Esophagus squamous epithelium (tissue), 4 donors: ENCODE results near the gene MCU.

Experiments
- CTCF ChIP-seq, 6 experiments: fragments of 450-650 bp in 4 of 6; fragments of 200-600 bp in 2 of 6; sonication (generic) in 2 of 6; IDR thresholded peaks; one replicate each; pipeline ENCODE4 v1.5.1; 2016 to 2019; ENCODE audit warnings: antibody characterized with exemption in 6 of 6, mild to moderate bottlenecking in 4 of 6, moderate library complexity in 4 of 6
- POLR2A ChIP-seq, 4 donors: fragments of 450-650 bp; IDR thresholded peaks; one replicate each; pipeline ENCODE4 v1.6.1; 2017; ENCODE audit warnings: antibody characterized with exemption in 4 of 4, mild to moderate bottlenecking in 4 of 4, moderate library complexity in 3 of 4

GRCh38 chr10:72847681-72848080, 155.7 kb downstream of the MCU start:
- TF ChIP-seq CTCF (IDR thresholded peaks at IDR 0.05) (no peak), POLR2A (IDR thresholded peaks at IDR 0.05) (no peak)
